H9 (cell line): Measurements from ENCODE around the gene HEATR1. TPM values are rescaled to one million over a fixed set of nuclear protein-coding genes. Genes with fewer than 3 reads are reported as not detected.

Source experiments
- DNase-seq: peaks from one replicate; pipeline ENCODE4 v3.0.0-alpha.2; 2017
- H2AFZ ChIP-seq: one replicate; pipeline ENCODE4 v1.6.1; 2013; ENCODE audit warnings: mild to moderate bottlenecking, low read length, control low read depth, moderate library complexity
- H2AK5ac ChIP-seq: 2 replicates; pipeline ENCODE4 v1.6.1; 2013; ENCODE audit warnings: low read length, control low read depth, mixed read lengths; ENCODE audit not compliant: insufficient read length
- H2BK120ac ChIP-seq: one replicate; pipeline ENCODE4 v1.6.1; 2013; ENCODE audit warnings: low read depth, mild to moderate bottlenecking, low read length, control low read depth, inconsistent platforms; ENCODE audit not compliant: poor library complexity, severe bottlenecking
- H2BK12ac ChIP-seq: 2 replicates; pipeline ENCODE4 v1.6.1; 2013; ENCODE audit warnings: low read length, control low read depth, mixed read lengths, low read depth; ENCODE audit not compliant: insufficient read length
- H2BK15ac ChIP-seq: 2 replicates; pipeline ENCODE4 v1.6.1; 2013; ENCODE audit warnings: low read depth, low read length, control low read depth
- H2BK20ac ChIP-seq: one replicate; pipeline ENCODE4 v1.6.1; 2013; ENCODE audit warnings: low read depth, mild to moderate bottlenecking, low read length, control low read depth, inconsistent platforms; ENCODE audit not compliant: poor library complexity, severe bottlenecking
- H2BK5ac ChIP-seq: 2 replicates; pipeline ENCODE4 v1.6.1; 2013; ENCODE audit warnings: low read length, control low read depth, mixed read lengths; ENCODE audit not compliant: insufficient read length
- H3K14ac ChIP-seq: 2 replicates; pipeline ENCODE4 v1.6.1; 2013; ENCODE audit warnings: low read length, control low read depth; ENCODE audit not compliant: insufficient read depth
- H3K18ac ChIP-seq: 2 replicates; pipeline ENCODE4 v1.6.1; 2013; ENCODE audit warnings: low read depth, mild to moderate bottlenecking, mixed read lengths, low read length, control low read depth; ENCODE audit not compliant: insufficient read length
- H3K23ac ChIP-seq: 2 replicates; pipeline ENCODE4 v1.6.1; 2013; ENCODE audit warnings: low read length, control low read depth, mixed read lengths, low read depth; ENCODE audit not compliant: insufficient read length
- H3K23me2 ChIP-seq: 2 replicates; pipeline ENCODE4 v1.6.1; 2013; ENCODE audit warnings: low read depth, mild to moderate bottlenecking, mixed read lengths, low read length, control low read depth; ENCODE audit not compliant: insufficient read length, poor library complexity, severe bottlenecking
- H3K27ac ChIP-seq: 2 replicates; pipeline ENCODE4 v1.5.1; 2013; ENCODE audit warnings: low read length, control low read depth, mixed read lengths, low read depth; ENCODE audit not compliant: insufficient read length
- H3K27me3 ChIP-seq: 2 replicates; pipeline ENCODE4 v1.6.1; 2013; ENCODE audit warnings: low read length, control low read depth, inconsistent platforms; ENCODE audit not compliant: insufficient read depth
- H3K4ac ChIP-seq: 2 replicates; pipeline ENCODE4 v1.6.1; 2013; ENCODE audit warnings: low read depth, mild to moderate bottlenecking, control low read depth, inconsistent platforms, low read length, moderate library complexity
- H3K4me1 ChIP-seq: 2 replicates; pipeline ENCODE4 v1.6.1; 2013; ENCODE audit warnings: low read length, control low read depth, inconsistent platforms; ENCODE audit not compliant: insufficient read depth
- H3K4me2 ChIP-seq: 2 replicates; pipeline ENCODE4 v1.6.1; 2013; ENCODE audit warnings: low read length, control low read depth, mixed read lengths; ENCODE audit not compliant: insufficient read length, insufficient read depth
- H3K56ac ChIP-seq: 2 replicates; pipeline ENCODE4 v1.6.1; 2013; ENCODE audit warnings: low read depth, mild to moderate bottlenecking, mixed read lengths, low read length, control low read depth; ENCODE audit not compliant: insufficient read length
- H3K79me1 ChIP-seq: 2 replicates; pipeline ENCODE4 v1.6.1; 2013; ENCODE audit warnings: low read depth, mild to moderate bottlenecking, moderate library complexity, low read length, control low read depth, inconsistent platforms; ENCODE audit not compliant: insufficient read depth, poor library complexity, severe bottlenecking
- H3K79me2 ChIP-seq: 2 replicates; pipeline ENCODE4 v1.6.1; 2013; ENCODE audit warnings: low read length, control low read depth, inconsistent platforms; ENCODE audit not compliant: insufficient read depth
- H3K9ac ChIP-seq: 2 replicates; pipeline ENCODE4 v1.6.1; 2013; ENCODE audit warnings: low read length, control low read depth, mixed read lengths; ENCODE audit not compliant: insufficient read length; ENCODE audit errors: extremely low read depth
- H3K9me3 ChIP-seq: one replicate; pipeline ENCODE4 v1.6.1; 2013; ENCODE audit warnings: low read depth, low read length, inconsistent platforms; ENCODE audit not compliant: control insufficient read depth
- H3T11ph ChIP-seq: one replicate; pipeline ENCODE4 v1.6.1; 2013; ENCODE audit warnings: mild to moderate bottlenecking, low read length, control low read depth, inconsistent platforms
- H4K20me1 ChIP-seq: one replicate; pipeline ENCODE4 v1.6.1; 2013; ENCODE audit not compliant: control insufficient read depth, insufficient read length, insufficient read depth
- H4K5ac ChIP-seq: 2 replicates; pipeline ENCODE4 v1.6.1; 2013; ENCODE audit warnings: low read depth, mild to moderate bottlenecking, mixed read lengths, low read length, control low read depth; ENCODE audit not compliant: insufficient read length
- H4K8ac ChIP-seq: replicated peaks from 2 replicates; pipeline ENCODE4 v1.6.1; 2013; ENCODE audit warnings: low read length, control low read depth, mixed read lengths, low read depth; ENCODE audit not compliant: insufficient read length
- H4K91ac ChIP-seq: 2 replicates; pipeline ENCODE4 v1.6.1; 2013; ENCODE audit warnings: low read depth, mild to moderate bottlenecking, moderate library complexity, mixed read lengths, low read length, control low read depth; ENCODE audit not compliant: insufficient read length
- H3K27ac Mint-ChIP-seq, 3 experiments: 2 replicates in 2 of 3; 3 replicates in 1 of 3; pipeline ENCODE4 v1.8.0; 2020 to 2021; ENCODE audit warnings: mixed read lengths in 3 of 3, mild to moderate bottlenecking in 1 of 3, moderate library complexity in 1 of 3
- H3K27me3 Mint-ChIP-seq: 2 replicates; pipeline ENCODE4 v1.8.0; 2021; ENCODE audit warnings: low read depth, mild to moderate bottlenecking, moderate library complexity, mixed read lengths
- H3K36me3 Mint-ChIP-seq, 3 experiments: 2 replicates in 2 of 3; 3 replicates in 1 of 3; pipeline ENCODE4 v1.8.0; 2020 to 2021; ENCODE audit warnings: low read depth in 3 of 3, mixed read lengths in 3 of 3; ENCODE audit not compliant: insufficient read depth in 1 of 3
- H3K4me1 Mint-ChIP-seq, 2 experiments: 2 replicates each; pipeline ENCODE4 v1.8.0; 2020; ENCODE audit warnings: mixed read lengths in 2 of 2
- H3K4me3 Mint-ChIP-seq, 2 experiments: 2 replicates in 1 of 2; 3 replicates in 1 of 2; pipeline ENCODE4 v1.8.0; 2020 to 2021; ENCODE audit warnings: mild to moderate bottlenecking in 2 of 2, mixed read lengths in 2 of 2, moderate library complexity in 1 of 2
- H3K9me3 Mint-ChIP-seq, 2 experiments: 2 replicates in 1 of 2; 3 replicates in 1 of 2; pipeline ENCODE4 v1.8.0; 2020; ENCODE audit warnings: mild to moderate bottlenecking in 2 of 2, mixed read lengths in 2 of 2, moderate library complexity in 1 of 2
- CTCF ChIP-seq: fragments of 200-600 bp; sonication (generic); conservative IDR thresholded peaks from 3 replicates; pipeline ENCODE4 v1.8.0; 2021; ENCODE audit warnings: antibody characterized with exemption, mild to moderate bottlenecking
- WGBS: extraction: QIAGEN DNeasy Blood & Tissue Kit; methylation state at CpG from one replicate; pipeline ENCODE4 v1.1.7; 2013; ENCODE audit warnings: missing lambda C conversion rate, low lambda C conversion rate, mixed read lengths; ENCODE audit not compliant: insufficient read length; ENCODE audit errors: extremely low coverage; 5-methylcytosine and 5-hydroxymethylcytosine counted together
- total RNA-seq: library from RNA; stranded (reverse); gene quantifications from 2 replicates; pipeline ENCODE4 v1.2.1, GENCODE V29; 2021

The HEATR1 gene
- total RNA-seq, 1 experiment from 2014 or later = 88.2 TPM

DNA sequence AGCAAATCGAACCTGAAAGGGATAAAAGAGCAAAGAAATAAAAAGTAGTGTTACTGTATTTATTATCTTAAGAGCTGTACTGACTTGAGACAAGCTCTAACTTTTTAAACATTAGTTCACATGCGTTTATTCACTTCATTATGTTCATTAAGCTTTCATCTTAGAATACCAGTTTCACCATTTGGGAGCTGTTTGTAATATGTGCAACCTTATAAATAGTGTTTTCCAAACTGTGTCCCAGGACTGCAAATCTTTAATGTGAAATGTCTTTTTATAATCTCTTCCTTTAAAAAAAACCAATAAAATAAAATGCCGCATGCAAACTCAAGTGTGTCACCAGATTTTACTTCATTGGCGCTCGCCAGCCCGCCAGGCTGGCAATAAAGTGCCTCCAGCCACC, 52.2 kb downstream of the HEATR1 start:
- no peak overlapping the region for H3K23ac ChIP-seq
- H3K9ac ChIP-seq = no peak overlapping the region
- H3K56ac ChIP-seq = no peak overlapping the region
- no peaks in the 10 kb centered on the region for H3K27me3 ChIP-seq
- Mint-ChIP-seq H3K4me1 (peaks cover 0 to 2% of the 10 kb centered on the region in 2 experiments; a peak in 1 of 4 replicates), H3K27ac (no peak overlapping the region), H3K9me3 (no peaks in the 10 kb centered on the region), H3K4me3 (no peak overlapping the region), H3K27me3 (no peaks in the 10 kb centered on the region), H3K36me3 (peaks cover 44 to 96% (median 91%) of the 10 kb centered on the region in 3 experiments; a peak in 6 of 7 replicates)
- H3K4me2 ChIP-seq = no peak overlapping the region
- no peak overlapping the region for H4K5ac ChIP-seq
- no peak for DNase-seq
- no peaks in the 10 kb centered on the region for H3K9me3 ChIP-seq
- no peak overlapping the region for H4K91ac ChIP-seq
- no peaks in the 10 kb centered on the region for H3K23me2 ChIP-seq
- no peaks in the 10 kb centered on the region for H3K79me1 ChIP-seq
- no peak overlapping the region for H3K4ac ChIP-seq
- H2AFZ ChIP-seq = no peak overlapping the region
- TF ChIP-seq CTCF = no peak
- WGBS = no CpG with 5 or more reads among the region's 6 CpGs
- no peaks in the 10 kb centered on the region for H4K20me1 ChIP-seq
- H3K14ac ChIP-seq = no peak overlapping the region
- H3K27ac ChIP-seq = no peak overlapping the region
- H3T11ph ChIP-seq = no peak overlapping the region
- no peak overlapping the region for H2AK5ac ChIP-seq
- no peak overlapping the region for H2BK5ac ChIP-seq
- H3K4me1 ChIP-seq = 0 out of 2 replicates have a peak, but pooled peaks cover 4% of the 10 kb centered on the region
- H2BK120ac ChIP-seq = no peak overlapping the region
- no peak overlapping the region for H3K18ac ChIP-seq
- no peaks in the 10 kb centered on the region for H3K79me2 ChIP-seq
- no peak overlapping the region for H4K8ac ChIP-seq
- no peak overlapping the region for H2BK20ac ChIP-seq
- no peak overlapping the region for H2BK12ac ChIP-seq
- no peak overlapping the region for H2BK15ac ChIP-seq
